ENCODE data around the gene BCLAF3. TPM values are rescaled to one million over a fixed set of nuclear protein-coding genes. Genes with fewer than 3 reads are reported as not detected.

The BCLAF3 gene
- total RNA-seq (2014; rRNA removed; shearing (Covaris generic)), result 5.1 and 5.8 TPM in 2 replicates
- 9.3 and 12.7 TPM in 2 replicates for total RNA-seq (2022)
- Bru-seq, nascent RNA, result percentile 64 among the genes with signal in this experiment
- BruChase-seq, experiment 1, labeled RNA remaining after a 6-hour chase, result percentile 60 among the genes with signal in this experiment
- BruChase-seq, experiment 2, labeled RNA remaining after a 2-hour chase, result percentile 67 among the genes with signal in this experiment
- long read RNA-seq, partial matches to known transcripts, result 1 of 7 reads
- long read RNA-seq, other reads (novel, unspliced or antisense), result 6 of 7 reads

GRCh38 chrX:19990556-19991349 is at the start of gene BCLAF3:
BCLAF3 (minus strand) TSS chrX:19991061; CDS start chrX:19970264, 20,797 bp downstream.
- Histone ChIP-seq H3K9me2 (ENCODE audit: insufficient read depth, low read length) (no peaks in the 10 kb centered on the region), H3K4me3 (ENCODE audit: low read depth, low read length, poor library complexity, severe bottlenecking) (peak within 1 kb of the TSS; percentile 82), H2AFZ (ENCODE audit: low read length) (peak within 1 kb of the TSS; percentile 96), H3K79me2 (ENCODE audit: insufficient read depth, low read depth, low read length) (peaks cover 6% of the 10 kb centered on the region; the same call in 1 of the 2 replicates), H3K36me3 (ENCODE audit: insufficient read depth, low read length) (no peaks in the 10 kb centered on the region), H3K4me2 (ENCODE audit: low read length) (peak within 1 kb of the TSS; percentile 92), H3K4me1 (ENCODE audit: insufficient read depth, low read length, poor library complexity, severe bottlenecking) (peaks cover 18% of the 10 kb centered on the region), H4K20me1 (ENCODE audit: insufficient read depth, low read length) (no peaks in the 10 kb centered on the region), H3K9me3 (ENCODE audit: low read length) (no peaks in the 10 kb centered on the region), H3K27ac (ENCODE audit: low read depth, low read length, poor library complexity, severe bottlenecking) (no peak within 1 kb of the TSS)
- BruUV-seq (replicated peaks), result no TSS peak
- CTCF ChIA-PET (ENCODE audit: unreplicated experiment), result no interaction called here
- intact Hi-C loops (cut with micrococcal nuclease; ENCODE audit: unreplicated experiment), result loop anchor here (1.0 to 5.0 kb wide), 4 partner anchors 74 to 443 kb away; no protein-coding TSS in a partner anchor
- POLR2A ChIA-PET, result interaction anchor here (0.6 kb wide), 1 partner anchor 1890 kb away, joined by 3 read pairs; no protein-coding TSS in a partner anchor
- no peak for TF ChIP-seq EZH2phosphoT487 (IDR thresholded peaks at IDR 0.05; ENCODE audit: borderline replicate concordance, low read depth, low read length)
- peak; percentile 75 for TF ChIP-seq CTCF (conservative IDR thresholded peaks at IDR 0.05; ENCODE audit: low read length)
- peak; percentile 91 for DNase-seq (ENCODE audit: low spot score)

GRCh38 chrX:20038966-20039365 is 48.1 kb upstream of the BCLAF3 start:
- Histone ChIP-seq H3K4me1 (ENCODE audit: insufficient read depth, low read length, poor library complexity, severe bottlenecking) (no peaks in the 10 kb centered on the region), H3K9me2 (ENCODE audit: insufficient read depth, low read length) (no peaks in the 10 kb centered on the region), H3K36me3 (ENCODE audit: insufficient read depth, low read length) (no peaks in the 10 kb centered on the region), H2AFZ (ENCODE audit: low read length) (no peak overlapping the region), H3K4me3 (ENCODE audit: low read depth, low read length, poor library complexity, severe bottlenecking) (no peak overlapping the region), H3K27ac (ENCODE audit: low read depth, low read length, poor library complexity, severe bottlenecking) (no peak overlapping the region), H3K4me2 (ENCODE audit: low read length) (no peak overlapping the region), H3K9me3 (ENCODE audit: low read length) (no peaks in the 10 kb centered on the region), H4K20me1 (ENCODE audit: insufficient read depth, low read length) (no peaks in the 10 kb centered on the region), H3K79me2 (ENCODE audit: insufficient read depth, low read depth, low read length) (no peaks in the 10 kb centered on the region)
- BruUV-seq (replicated peaks), result no TSS peak
- ChIA-PET CTCF (ENCODE audit: unreplicated experiment) (no interaction called here), POLR2A (no interaction called here)
- no peak for TF ChIP-seq EZH2phosphoT487 (IDR thresholded peaks at IDR 0.05; ENCODE audit: borderline replicate concordance, low read depth, low read length)
- no peak for TF ChIP-seq CTCF (conservative IDR thresholded peaks at IDR 0.05; ENCODE audit: low read length)
- DNase-seq (ENCODE audit: low spot score), result no peak
- intact Hi-C loops (cut with micrococcal nuclease; ENCODE audit: unreplicated experiment), result no loop called here
